ENCODE data around the gene FGD5.

The FGD5 gene

GRCh38 chr3:14863333-14864100 is 44.8 kb downstream of the FGD5 start:
- DNase-seq: peak in 1 of 42 donors; percentile 9
- intact Hi-C loops (cut with DNase I): no loop called here

- intact Hi-C loops (cut with DNase I): no loop called here
Measured at GRCh38 chr3:14864131-14864530, 45.4 kb downstream of the FGD5 start.

GRCh38 chr3:14866627-14867026 is 47.9 kb downstream of the FGD5 start:
- DNase-seq: no peak
- intact Hi-C loops (cut with DNase I): no loop called here

More at GRCh38 chr3:14864131-14864530, 45.4 kb downstream of the FGD5 start:
- DNase-seq: no peak

GRCh38 chr3:14867936-14868570 is 49.3 kb downstream of the FGD5 start:
- DNase-seq: no peak
- intact Hi-C loops (cut with DNase I): no loop called here

- intact Hi-C loops (cut with DNase I): no loop called here
- no peak for DNase-seq
Measured at GRCh38 chr3:14869917-14870782, 51.4 kb downstream of the FGD5 start.

GRCh38 chr3:14870783-14871060 is 52.0 kb downstream of the FGD5 start:
- no peak for DNase-seq
- intact Hi-C loops (cut with DNase I): no loop called here

- no peak for DNase-seq
- intact Hi-C loops (cut with DNase I): no loop called here
Measured at GRCh38 chr3:14871456-14872200, 52.9 kb downstream of the FGD5 start.

GRCh38 chr3:14872706-14873105 is 53.9 kb downstream of the FGD5 start:
- DNase-seq: no peak
- intact Hi-C loops (cut with DNase I): no loop called here

- no peak for DNase-seq
- intact Hi-C loops (cut with DNase I): no loop called here
Measured at GRCh38 chr3:14874784-14875183, 56.0 kb downstream of the FGD5 start.

- intact Hi-C loops (cut with DNase I): no loop called here
- DNase-seq: no peak
Measured at GRCh38 chr3:14875411-14876175, 56.8 kb downstream of the FGD5 start.

GRCh38 chr3:14876921-14877333 is 58.2 kb downstream of the FGD5 start:
- DNase-seq: no peak
- intact Hi-C loops (cut with DNase I): no loop called here

GRCh38 chr3:14877469-14877868 is 58.7 kb downstream of the FGD5 start:
- intact Hi-C loops (cut with DNase I): no loop called here
- DNase-seq: no peak

- intact Hi-C loops (cut with DNase I): no loop called here
- DNase-seq: no peak
Measured at GRCh38 chr3:14879211-14879874, 60.6 kb downstream of the FGD5 start.

GRCh38 chr3:14880447-14881106 is 61.8 kb downstream of the FGD5 start:
- intact Hi-C loops (cut with DNase I): no loop called here
- DNase-seq: no peak

- no peak for DNase-seq
- intact Hi-C loops (cut with DNase I): no loop called here
Measured at GRCh38 chr3:14883226-14883625, 64.5 kb downstream of the FGD5 start.

- intact Hi-C loops (cut with DNase I): no loop called here
Measured at GRCh38 chr3:14884665-14885064, 65.9 kb downstream of the FGD5 start.

GRCh38 chr3:14885307-14885706 is 66.5 kb downstream of the FGD5 start:
- DNase-seq: no peak
- intact Hi-C loops (cut with DNase I): no loop called here

More at GRCh38 chr3:14884665-14885064, 65.9 kb downstream of the FGD5 start:
- DNase-seq: no peak

- intact Hi-C loops (cut with DNase I): no loop called here
- DNase-seq: no peak
Measured at GRCh38 chr3:14886101-14886500, 67.3 kb downstream of the FGD5 start.
